Omental fat pad (tissue), 4 donors: Measurements from ENCODE around the gene TBC1D22A. TPM values are rescaled to one million over a fixed set of nuclear protein-coding genes. Genes with fewer than 3 reads are reported as not detected.

Source experiments
- ATAC-seq: fragments of 150-250 bp; one replicate; pipeline ENCODE4 v1.9.1; 2016; ENCODE audit warnings: mild to moderate bottlenecking, moderate library complexity; ENCODE audit not compliant: low FRiP score
- DNase-seq: peaks from one replicate; pipeline ENCODE4 v3.0.0-alpha.2; 2019; ENCODE audit warnings: low spot score
- total RNA-seq, 4 donors: library from RNA; depleted of rRNA; stranded (reverse); fragments of >200 nt; gene quantifications; one replicate each; pipeline ENCODE4 v1.1.0, GENCODE V29; 2016
- TF ChIP-seq, protein P1 (sequence below), 3 donors: fragments of 450-650 bp; IDR thresholded peaks; one replicate each; pipeline ENCODE4 v1.5.1; 2016 to 2017; ENCODE audit warnings: antibody characterized with exemption in 3 of 3, mild to moderate bottlenecking in 3 of 3, moderate library complexity in 2 of 3

TBC1D22A gene
- total RNA-seq, 4 donors from 2014 or later = 21.3 to 31.2 (median 24.5) TPM

DNA sequence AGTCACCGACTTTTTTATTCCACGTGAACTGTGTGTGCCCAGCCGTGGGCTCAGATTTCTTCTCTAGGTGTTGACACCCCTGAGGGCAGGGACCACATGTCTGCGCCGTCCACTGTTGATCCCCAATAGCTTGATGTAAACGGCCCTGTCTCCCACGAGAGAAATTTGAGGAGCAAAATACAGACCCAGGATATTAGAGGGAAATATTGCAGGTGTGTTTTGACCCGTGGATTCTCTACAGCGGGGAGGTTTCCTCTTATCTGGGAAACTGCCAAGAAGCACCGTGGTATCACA lies 437.5 kb downstream of the TBC1D22A start:
- TF ChIP-seq, protein P1, sequence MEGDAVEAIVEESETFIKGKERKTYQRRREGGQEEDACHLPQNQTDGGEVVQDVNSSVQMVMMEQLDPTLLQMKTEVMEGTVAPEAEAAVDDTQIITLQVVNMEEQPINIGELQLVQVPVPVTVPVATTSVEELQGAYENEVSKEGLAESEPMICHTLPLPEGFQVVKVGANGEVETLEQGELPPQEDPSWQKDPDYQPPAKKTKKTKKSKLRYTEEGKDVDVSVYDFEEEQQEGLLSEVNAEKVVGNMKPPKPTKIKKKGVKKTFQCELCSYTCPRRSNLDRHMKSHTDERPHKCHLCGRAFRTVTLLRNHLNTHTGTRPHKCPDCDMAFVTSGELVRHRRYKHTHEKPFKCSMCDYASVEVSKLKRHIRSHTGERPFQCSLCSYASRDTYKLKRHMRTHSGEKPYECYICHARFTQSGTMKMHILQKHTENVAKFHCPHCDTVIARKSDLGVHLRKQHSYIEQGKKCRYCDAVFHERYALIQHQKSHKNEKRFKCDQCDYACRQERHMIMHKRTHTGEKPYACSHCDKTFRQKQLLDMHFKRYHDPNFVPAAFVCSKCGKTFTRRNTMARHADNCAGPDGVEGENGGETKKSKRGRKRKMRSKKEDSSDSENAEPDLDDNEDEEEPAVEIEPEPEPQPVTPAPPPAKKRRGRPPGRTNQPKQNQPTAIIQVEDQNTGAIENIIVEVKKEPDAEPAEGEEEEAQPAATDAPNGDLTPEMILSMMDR (IDR thresholded peaks at IDR 0.05) = no peak
- DNase-seq (no peak), ATAC-seq (no peak)

DNA sequence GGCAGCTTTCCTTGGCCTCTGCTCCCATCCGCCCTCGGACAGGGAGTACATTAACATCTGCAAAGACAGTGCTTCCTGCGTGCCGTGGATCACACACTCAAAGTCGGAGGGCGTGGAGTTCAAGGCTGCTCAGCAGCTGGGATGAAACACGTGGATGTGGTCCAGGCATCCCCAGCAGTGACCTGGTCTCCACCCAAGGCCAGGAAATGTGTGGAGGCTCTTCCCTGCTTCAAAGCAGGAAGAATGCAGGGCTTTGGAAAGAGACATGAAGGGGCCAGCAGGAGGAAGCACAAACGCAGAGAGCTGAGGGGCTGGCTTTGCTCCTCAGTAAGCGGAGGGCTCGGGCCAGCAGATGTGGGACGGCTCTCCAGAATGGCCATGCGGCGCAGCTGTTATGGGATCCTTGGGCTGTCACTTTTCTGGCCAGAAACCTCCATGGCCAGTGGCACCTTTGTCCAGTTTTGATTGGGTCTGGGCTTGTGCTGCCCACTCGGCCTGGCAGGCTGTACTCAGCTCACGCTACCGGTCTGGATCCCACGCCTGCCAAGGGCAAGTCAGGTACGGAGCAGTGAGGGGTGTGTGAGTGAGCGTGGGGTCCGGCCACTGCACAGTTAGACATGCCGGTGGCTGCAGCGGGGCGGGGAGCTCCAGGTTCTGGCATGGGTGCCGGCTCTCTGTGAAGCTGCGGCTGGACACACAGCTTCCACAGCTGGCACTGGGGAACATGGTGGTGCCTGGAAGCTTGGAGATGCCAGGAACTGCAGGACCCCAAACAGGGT lies 438.0 kb downstream of the TBC1D22A start:
- DNase-seq = peak; percentile 10
- TF ChIP-seq, protein P1 (IDR thresholded peaks at IDR 0.05) = no peak

DNA sequence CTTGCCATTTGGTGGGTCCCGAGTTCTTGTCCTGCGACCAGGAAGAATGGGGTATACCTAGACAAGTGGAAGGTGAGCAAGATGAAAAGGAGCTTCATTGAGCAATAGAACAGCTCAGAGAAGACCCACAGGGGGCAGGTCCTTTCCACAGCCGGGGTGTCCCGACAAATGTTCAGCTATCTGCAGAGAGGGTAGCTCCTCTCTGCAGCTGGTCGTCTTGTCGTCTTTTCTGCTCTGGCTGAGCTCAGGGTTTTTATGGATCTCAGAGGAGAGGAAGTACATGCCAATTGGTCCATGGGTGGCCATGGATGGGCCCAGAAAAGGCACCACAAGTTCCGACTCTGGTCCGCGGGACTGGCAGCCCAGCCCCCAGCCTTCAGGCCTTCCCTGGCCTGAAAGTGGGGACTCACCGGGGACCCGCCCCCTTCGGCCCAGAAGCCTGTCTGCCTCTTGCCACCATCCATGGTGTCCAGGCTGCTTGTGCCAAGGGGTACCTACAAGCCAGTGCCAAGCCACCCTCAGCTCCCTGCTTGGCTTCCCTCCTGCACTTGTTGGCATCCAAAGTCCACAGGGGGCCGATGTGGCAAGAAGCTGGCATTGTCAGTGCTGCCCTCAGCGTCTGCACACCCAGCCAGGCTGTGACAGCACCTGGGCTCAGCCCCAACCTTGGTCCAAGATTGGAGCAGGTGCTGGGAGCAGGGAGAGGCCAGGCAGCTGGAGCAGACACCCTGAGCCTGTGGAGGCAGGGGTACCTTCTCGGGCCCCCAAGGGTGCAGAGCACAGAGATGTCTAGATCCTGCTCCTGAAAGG lies 438.9 kb downstream of the TBC1D22A start:
- DNase-seq = peak; percentile 2
- no peak for ATAC-seq
- TF ChIP-seq, protein P1 (IDR thresholded peaks at IDR 0.05) = no peak

More for the DNA sequence above, 438.0 kb downstream of the TBC1D22A start:
- no peak for ATAC-seq

DNA sequence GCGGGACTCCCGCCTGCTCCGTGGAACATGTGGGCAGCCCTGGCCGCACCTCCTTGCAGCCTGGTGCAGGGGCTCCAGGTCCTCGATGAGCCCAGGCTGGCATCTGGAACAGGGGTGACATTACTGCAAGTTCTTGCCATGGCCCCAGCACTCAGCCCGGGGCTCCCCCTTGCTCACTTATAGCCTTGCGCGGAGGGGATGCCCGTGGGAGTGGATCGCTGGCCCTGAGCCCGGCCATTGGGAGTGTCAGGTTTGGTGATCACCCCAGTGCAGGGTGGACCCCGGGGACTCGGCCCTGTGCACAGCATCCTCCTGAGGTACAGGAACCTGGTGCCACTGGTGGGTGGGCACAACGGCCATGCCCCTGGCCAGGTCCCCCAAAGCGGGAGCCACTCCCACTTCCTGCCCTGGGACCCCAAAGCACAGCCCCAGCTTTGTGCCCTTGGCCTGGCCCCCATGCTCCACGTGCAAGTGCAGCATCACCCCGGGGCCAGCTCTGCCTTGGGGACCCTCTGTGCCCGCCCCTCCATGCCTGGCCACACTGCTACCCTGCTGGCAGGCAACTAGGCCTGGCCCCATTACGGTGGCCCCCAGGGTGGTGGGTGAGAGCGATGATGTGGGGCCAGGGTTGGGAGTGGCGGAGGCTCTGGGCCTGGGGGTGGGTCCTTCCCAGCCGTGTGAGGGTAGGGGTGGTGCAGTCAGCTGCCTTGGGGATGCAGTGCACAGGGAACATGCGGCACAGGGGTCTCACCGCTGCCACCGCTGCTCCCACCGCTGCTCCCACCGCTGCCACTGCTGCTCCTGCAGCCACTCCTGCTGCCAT lies 439.8 kb downstream of the TBC1D22A start:
- TF ChIP-seq, protein P1 (IDR thresholded peaks at IDR 0.05) = no peak
- DNase-seq = no peak
- no peak for ATAC-seq

DNA sequence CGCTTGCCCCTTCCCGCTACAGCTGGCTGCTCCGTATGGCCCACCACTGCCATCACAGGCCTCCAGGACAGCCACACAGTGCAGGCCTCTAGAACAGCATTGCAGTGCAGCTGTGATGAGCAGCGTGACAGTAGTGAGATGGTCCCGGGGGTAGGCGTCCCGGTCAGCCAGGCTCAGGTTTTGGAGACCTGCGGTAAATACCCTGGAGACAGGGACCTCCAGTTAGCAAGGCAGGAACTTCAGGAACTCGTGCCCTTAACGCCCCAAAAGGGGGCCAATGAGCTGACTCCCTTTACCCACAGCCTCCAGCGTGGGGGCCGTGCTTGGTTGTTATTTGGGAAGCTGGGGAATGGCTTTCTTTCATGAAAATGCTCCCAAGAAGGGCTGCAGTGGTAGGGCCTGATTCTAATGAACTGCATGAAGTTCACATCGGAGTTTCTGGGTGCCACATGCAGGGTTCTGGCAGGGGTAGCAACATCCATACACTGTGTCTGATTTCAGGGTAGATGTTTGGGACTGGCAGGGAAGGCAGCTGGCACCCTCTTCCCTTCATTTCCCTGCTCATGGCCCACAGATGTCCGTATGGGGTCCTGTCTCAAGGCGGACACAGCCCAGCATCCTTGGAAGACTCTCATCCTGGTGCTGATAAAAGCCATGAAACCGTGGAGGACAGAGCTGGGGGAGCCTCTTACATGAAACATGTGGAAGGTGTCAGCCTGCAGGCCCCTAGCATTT lies 440.5 kb downstream of the TBC1D22A start:
- TF ChIP-seq, protein P1 (IDR thresholded peaks at IDR 0.05) = no peak
- DNase-seq = no peak
- no peak for ATAC-seq

DNA sequence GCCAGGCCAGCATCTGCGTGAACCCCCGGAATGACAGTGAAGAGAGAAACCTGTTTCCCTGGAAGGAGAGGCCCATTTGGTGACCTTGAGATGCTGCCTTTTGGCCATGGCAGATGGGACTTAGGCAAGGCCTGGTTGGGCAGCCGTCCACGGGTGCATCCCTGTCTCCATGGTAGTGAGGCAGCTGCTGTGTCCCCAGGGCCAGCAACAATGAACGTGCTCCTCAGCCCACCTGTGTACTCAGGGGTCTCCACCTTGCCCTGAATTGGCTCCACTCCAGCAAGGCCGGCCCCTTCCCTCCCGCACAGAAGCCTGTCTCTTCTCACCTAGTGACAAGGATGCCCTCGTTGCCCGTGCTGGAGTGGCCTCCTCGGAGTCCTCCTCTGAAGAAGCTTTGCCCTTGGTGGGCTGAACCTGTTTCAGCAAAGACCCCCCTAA lies 441.1 kb downstream of the TBC1D22A start:
- no peak for ATAC-seq
- TF ChIP-seq, protein P1 (IDR thresholded peaks at IDR 0.05) = no peak
- no peak for DNase-seq
